Loucy (cell line): ENCODE measurements around the gene ZNF611.
"Not testable (repeated sequence)": the region's sequence is repeated elsewhere in the genome, so short reads cannot be mapped to it uniquely, and the experiment has no call there.

ENCODE experiments used
- H2AFZ ChIP-seq: fragments of 200-600 bp; sonication (generic); 2 replicates; pipeline ENCODE4 v1.6.0; 2016; ENCODE audit warnings: antibody characterized with exemption, mild to moderate bottlenecking, low read length, moderate library complexity
- H3F3A ChIP-seq: fragments of 200-600 bp; 2 replicates; pipeline ENCODE4 v1.6.0; 2016; ENCODE audit warnings: antibody characterized with exemption, low read depth, mild to moderate bottlenecking
- H3K27me3 ChIP-seq: fragments of 200-600 bp; sonication (generic); 2 replicates; pipeline ENCODE4 v1.6.1; 2014; ENCODE audit warnings: low read length, mild to moderate bottlenecking; ENCODE audit not compliant: insufficient read depth, poor library complexity, severe bottlenecking
- H3K36me3 ChIP-seq: fragments of 200-600 bp; sonication (generic); 2 replicates; pipeline ENCODE4 v1.6.1; 2016; ENCODE audit warnings: low read length; ENCODE audit not compliant: insufficient read depth
- H3K4me1 ChIP-seq: fragments of 200-600 bp; sonication (generic); 2 replicates; pipeline ENCODE4 v1.5.1; 2014; ENCODE audit warnings: low read length, mild to moderate bottlenecking; ENCODE audit not compliant: insufficient read depth, poor library complexity, severe bottlenecking
- H3K4me2 ChIP-seq: fragments of 200-600 bp; sonication (generic); 2 replicates; pipeline ENCODE4 v1.6.0; 2014; ENCODE audit warnings: antibody characterized with exemption, low read length, low read depth, mild to moderate bottlenecking; ENCODE audit not compliant: poor library complexity, severe bottlenecking
- H3K4me3 ChIP-seq: fragments of 200-600 bp; sonication (generic); 2 replicates; pipeline ENCODE4 v1.5.1; 2014; ENCODE audit warnings: low read length, mild to moderate bottlenecking, mixed read lengths; ENCODE audit not compliant: poor library complexity, severe bottlenecking
- H3K79me2 ChIP-seq: fragments of 200-600 bp; sonication (generic); 2 replicates; pipeline ENCODE4 v1.6.1; 2014; ENCODE audit warnings: low read length; ENCODE audit not compliant: insufficient read depth
- H3K9ac ChIP-seq: fragments of 200-600 bp; sonication (generic); 2 replicates; pipeline ENCODE4 v1.6.0; 2014; ENCODE audit warnings: mild to moderate bottlenecking, low read depth, low read length, moderate library complexity; ENCODE audit not compliant: poor library complexity, severe bottlenecking
- H3K9me2 ChIP-seq: fragments of 200-600 bp; sonication (generic); replicated peaks from 2 replicates; pipeline ENCODE4 v1.6.1; 2016; ENCODE audit warnings: low read depth, low read length, mixed read lengths
- H3K9me3 ChIP-seq: fragments of 200-600 bp; sonication (generic); 2 replicates; pipeline ENCODE4 v1.6.1; 2014; ENCODE audit warnings: mild to moderate bottlenecking, antibody characterized with exemption, low read length, low read depth; ENCODE audit not compliant: insufficient read depth
- H4K20me1 ChIP-seq: fragments of 200-600 bp; sonication (generic); 2 replicates; pipeline ENCODE4 v1.6.0; 2014; ENCODE audit warnings: antibody characterized with exemption, low read length, mild to moderate bottlenecking; ENCODE audit not compliant: insufficient read depth, poor library complexity, severe bottlenecking
- EZH2phosphoT487 ChIP-seq: fragments of 200-600 bp; IDR thresholded peaks from 2 replicates; pipeline ENCODE4 v1.6.1; 2018; ENCODE audit warnings: antibody characterized with exemption, mild to moderate bottlenecking, moderate library complexity, borderline replicate concordance
- TF ChIP-seq, protein P1 (sequence below): fragments of 200-600 bp; sonication (generic); conservative IDR thresholded peaks from 2 replicates; pipeline ENCODE4 v1.5.1; 2014; ENCODE audit warnings: mild to moderate bottlenecking, antibody characterized with exemption, low read length

ZNF611 gene

DNA sequence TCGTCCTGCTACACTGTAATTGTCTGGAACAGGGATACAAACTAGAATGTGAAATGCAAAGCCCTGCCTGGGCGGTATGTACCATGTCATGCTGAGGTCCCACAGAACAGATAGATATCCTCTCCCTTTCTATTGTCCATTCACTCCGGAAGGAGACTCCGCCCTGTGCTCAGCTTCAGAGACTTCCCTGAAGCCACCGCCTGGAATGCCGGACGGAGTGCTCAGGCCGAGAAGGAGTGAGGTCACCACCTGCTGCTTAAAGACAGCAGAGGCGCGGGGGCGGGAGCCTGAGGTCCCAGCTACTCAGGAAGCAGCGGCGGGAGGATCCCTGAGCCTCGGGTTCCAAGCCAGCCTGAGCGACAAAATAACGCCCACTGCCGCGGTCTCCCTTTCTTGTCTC lies 890 bp upstream of the ZNF611 start:
- Histone ChIP-seq H3K9ac (peak overlapping the region; percentile 92), H3K4me2 (no peak overlapping the region), H3K9me3 (no peaks in the 10 kb centered on the region), H3K79me2 (peaks cover 18% of the 10 kb centered on the region), H3K9me2 (no peaks in the 10 kb centered on the region), H3K36me3 (no peaks in the 10 kb centered on the region), H3K4me1 (peaks cover 5% of the 10 kb centered on the region), H3K27me3 (no peaks in the 10 kb centered on the region), H2AFZ (no peak overlapping the region), H3F3A (no peaks in the 10 kb centered on the region), H4K20me1 (no peaks in the 10 kb centered on the region), H3K4me3 (no peak overlapping the region)
- no peak for TF ChIP-seq EZH2phosphoT487
- TF ChIP-seq, protein P1, sequence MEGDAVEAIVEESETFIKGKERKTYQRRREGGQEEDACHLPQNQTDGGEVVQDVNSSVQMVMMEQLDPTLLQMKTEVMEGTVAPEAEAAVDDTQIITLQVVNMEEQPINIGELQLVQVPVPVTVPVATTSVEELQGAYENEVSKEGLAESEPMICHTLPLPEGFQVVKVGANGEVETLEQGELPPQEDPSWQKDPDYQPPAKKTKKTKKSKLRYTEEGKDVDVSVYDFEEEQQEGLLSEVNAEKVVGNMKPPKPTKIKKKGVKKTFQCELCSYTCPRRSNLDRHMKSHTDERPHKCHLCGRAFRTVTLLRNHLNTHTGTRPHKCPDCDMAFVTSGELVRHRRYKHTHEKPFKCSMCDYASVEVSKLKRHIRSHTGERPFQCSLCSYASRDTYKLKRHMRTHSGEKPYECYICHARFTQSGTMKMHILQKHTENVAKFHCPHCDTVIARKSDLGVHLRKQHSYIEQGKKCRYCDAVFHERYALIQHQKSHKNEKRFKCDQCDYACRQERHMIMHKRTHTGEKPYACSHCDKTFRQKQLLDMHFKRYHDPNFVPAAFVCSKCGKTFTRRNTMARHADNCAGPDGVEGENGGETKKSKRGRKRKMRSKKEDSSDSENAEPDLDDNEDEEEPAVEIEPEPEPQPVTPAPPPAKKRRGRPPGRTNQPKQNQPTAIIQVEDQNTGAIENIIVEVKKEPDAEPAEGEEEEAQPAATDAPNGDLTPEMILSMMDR = no peak

DNA sequence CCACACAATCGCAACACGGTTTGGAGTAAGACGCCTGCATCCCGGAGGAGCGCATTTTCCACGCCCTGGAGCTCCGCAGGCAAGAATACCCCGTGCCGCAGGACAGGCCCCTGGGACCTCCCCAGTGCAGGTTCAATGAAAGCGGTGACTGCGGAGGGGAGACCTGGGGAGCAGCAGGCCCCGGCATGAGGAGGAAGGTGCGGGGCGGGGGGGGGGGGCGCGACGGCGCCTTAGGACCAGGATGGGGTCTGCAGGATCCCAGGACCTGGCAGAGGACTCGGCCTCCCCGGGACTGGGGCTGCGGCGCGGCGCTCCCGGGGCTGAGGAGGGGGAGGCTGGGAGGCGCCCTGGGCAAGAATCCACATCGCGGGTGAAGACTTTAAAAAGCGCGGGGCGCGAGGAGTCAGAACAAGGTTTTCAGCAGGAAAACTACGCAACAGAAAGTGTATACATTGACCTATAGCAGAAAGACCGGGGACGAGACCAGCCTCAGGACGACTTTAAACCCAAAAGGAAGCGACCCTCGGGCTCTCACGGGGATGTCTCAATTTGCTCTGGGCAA lies 432 bp downstream of the ZNF611 start:
- peak overlapping the region; percentile 95 for H2AFZ ChIP-seq

DNA sequence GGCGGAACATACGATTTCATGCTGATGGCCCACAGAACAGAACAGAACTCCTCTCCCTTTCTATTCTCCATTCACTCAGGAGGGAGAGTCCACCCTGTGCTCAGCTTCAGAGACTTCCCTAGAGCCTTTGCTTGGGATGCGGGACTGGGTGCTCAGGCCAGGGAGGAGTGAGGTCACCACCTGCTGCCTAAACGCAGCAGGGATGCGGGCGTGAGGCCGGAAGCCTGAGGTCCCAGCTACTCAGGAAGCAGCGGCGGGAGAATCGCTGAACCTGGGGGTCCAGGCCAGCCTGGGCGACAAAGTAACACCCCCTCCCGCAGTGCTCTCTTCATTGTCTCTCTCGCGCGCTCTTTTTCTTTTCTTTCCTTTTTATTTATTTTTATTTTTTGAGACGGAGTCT lies 8.8 kb downstream of the ZNF611 start:
- H2AFZ ChIP-seq, H3K36me3 ChIP-seq, H3K9me2 ChIP-seq, H3K4me1 ChIP-seq, H3K9me3 ChIP-seq, H3K27me3 ChIP-seq, H3K9ac ChIP-seq, H3K79me2 ChIP-seq, H3K4me3 ChIP-seq, H4K20me1 ChIP-seq, H3K4me2 ChIP-seq, H3F3A ChIP-seq: not testable (repeated sequence)

More for the DNA sequence above, 432 bp downstream of the ZNF611 start:
- Histone ChIP-seq H3K9me3 (no peaks in the 10 kb centered on the region), H4K20me1 (no peaks in the 10 kb centered on the region), H3K27me3 (no peaks in the 10 kb centered on the region), H3K9ac (peak overlapping the region; percentile 92), H3K36me3 (no peaks in the 10 kb centered on the region), H3K9me2 (no peaks in the 10 kb centered on the region), H3K4me3 (peak overlapping the region; percentile 93), H3F3A (no peaks in the 10 kb centered on the region), H3K4me2 (peak overlapping the region; percentile 88), H3K79me2 (peaks cover 18% of the 10 kb centered on the region), H3K4me1 (peaks cover 5% of the 10 kb centered on the region)
- TF ChIP-seq, protein P1 = no peak
- no peak for TF ChIP-seq EZH2phosphoT487

DNA sequence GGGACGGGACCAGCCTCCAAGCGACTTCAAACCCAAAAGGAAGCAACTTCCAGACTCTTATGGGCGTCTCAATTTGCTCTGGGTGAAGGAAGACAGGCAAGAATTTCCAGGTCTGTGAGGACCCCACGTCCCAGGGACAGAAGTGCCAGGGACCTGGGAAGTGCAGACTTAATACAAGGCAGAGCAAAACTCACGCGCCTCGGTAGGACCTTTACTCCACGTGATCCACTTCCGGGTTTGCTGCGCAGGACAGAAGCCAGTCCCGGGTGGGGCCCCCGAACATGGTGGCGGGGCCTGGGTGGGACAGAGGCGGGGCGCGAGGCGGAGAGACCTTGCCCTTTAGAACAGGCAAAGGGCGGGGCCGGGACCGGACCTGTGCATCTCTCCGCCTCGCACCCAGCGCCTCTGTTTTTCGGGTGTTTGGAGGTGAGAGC lies 9.3 kb downstream of the ZNF611 start:
- H3K9me3 ChIP-seq = no peaks in the 10 kb centered on the region
- H3K27me3 ChIP-seq = no peaks in the 10 kb centered on the region
- H3K4me2 ChIP-seq = no peak overlapping the region
- no peaks in the 10 kb centered on the region for H3F3A ChIP-seq
- H3K4me3 ChIP-seq = no peak overlapping the region
- H4K20me1 ChIP-seq = no peaks in the 10 kb centered on the region
- H2AFZ ChIP-seq = no peak overlapping the region
- H3K4me1 ChIP-seq = no peaks in the 10 kb centered on the region
- no peak for TF ChIP-seq EZH2phosphoT487
- TF ChIP-seq, protein P1 = no peak
- peaks cover 7% of the 10 kb centered on the region; the same call in 1 of the 2 replicates for H3K36me3 ChIP-seq
- H3K79me2 ChIP-seq = no peaks in the 10 kb centered on the region
- H3K9ac ChIP-seq = no peak overlapping the region
- H3K9me2 ChIP-seq = no peaks in the 10 kb centered on the region
